Esophagus mucosa (tissue), 1 donor: ENCODE data around the gene DDO. TPM values are rescaled to one million over a fixed set of nuclear protein-coding genes. Genes with fewer than 3 reads are reported as not detected.
"Not testable (repeated sequence)": the region's sequence is repeated elsewhere in the genome, so short reads cannot be mapped to it uniquely, and the experiment has no call there.

ENCODE experiments used
- ATAC-seq: fragments of 200-7000 bp; cut with Tn5 transposase; one replicate; pipeline ENCODE4 v1.9.1; 2020
- total RNA-seq: library from RNA; stranded (reverse); gene quantifications from one replicate; pipeline ENCODE4 v1.2.4, GENCODE V29; 2023
- donor health status: DM: yes; HTN: yes; CAD: no.

Gene DDO
- total RNA-seq, 1 donor from 2014 or later = 0.08 TPM

DNA sequence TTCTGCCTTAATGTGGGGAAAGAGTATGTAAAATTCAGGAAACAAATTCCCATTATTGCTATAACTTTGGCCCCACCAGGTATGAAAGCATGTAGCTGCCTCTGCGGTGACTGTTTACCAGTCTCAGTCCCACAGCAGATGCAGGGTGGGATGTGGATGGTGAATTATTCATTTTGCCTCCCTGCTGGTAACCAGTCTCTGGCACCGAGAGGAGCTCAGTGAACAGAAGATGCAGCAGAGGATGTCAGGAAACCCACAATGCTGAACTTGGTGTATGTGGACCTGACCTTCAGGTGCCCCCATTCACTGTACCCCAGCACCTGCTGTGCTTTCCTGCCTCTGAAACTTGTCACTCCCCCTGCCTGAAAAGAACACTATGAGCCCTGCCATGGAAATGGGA, 48.4 kb downstream of the DDO start:
- ATAC-seq = no peak

DNA sequence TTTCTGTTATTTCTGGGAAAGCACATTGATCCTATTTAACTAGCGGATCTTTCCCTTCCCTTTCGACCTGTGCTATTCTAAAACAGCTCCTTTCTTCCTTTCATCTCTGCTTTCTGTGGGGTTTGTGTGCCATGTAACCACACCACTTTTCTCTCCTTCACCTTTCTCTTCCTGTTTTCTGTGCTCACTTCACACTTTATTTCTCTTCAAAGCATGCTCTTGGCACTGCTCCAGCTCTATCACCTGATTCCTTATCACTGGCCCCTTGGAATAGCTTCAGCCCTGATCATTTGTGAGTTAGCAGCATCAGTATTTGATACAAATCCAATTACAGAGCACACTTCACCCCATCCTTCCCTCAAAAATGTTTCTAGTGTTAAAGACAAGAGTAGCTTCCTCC, 49.1 kb downstream of the DDO start:
- no peak for ATAC-seq

- no peak for ATAC-seq
Measured at GRCh38 chr6:110364364-110365105, 50.8 kb downstream of the DDO start.

- no peak for ATAC-seq
Measured at GRCh38 chr6:110363748-110364147, 51.6 kb downstream of the DDO start.

- ATAC-seq = no peak
Measured at GRCh38 chr6:110360676-110361075, 54.7 kb downstream of the DDO start.

- ATAC-seq = no peak
Measured at GRCh38 chr6:110359556-110359955, 55.8 kb downstream of the DDO start.

GRCh38 chr6:110358553-110359160, 56.7 kb downstream of the DDO start:
- no peak for ATAC-seq

- peak; percentile 20 for ATAC-seq
Measured at GRCh38 chr6:110357664-110358552, 57.5 kb downstream of the DDO start, which contains the start of gene METTL24. TSS of gene METTL24 (minus strand) at chr6:110358349. CDS start at chr6:110358272, 77 bp downstream.

GRCh38 chr6:110357298-110357663, 58.1 kb downstream of the DDO start:
- no peak for ATAC-seq

- no peak for ATAC-seq
Measured at GRCh38 chr6:110356778-110357177, 58.6 kb downstream of the DDO start.

DNA sequence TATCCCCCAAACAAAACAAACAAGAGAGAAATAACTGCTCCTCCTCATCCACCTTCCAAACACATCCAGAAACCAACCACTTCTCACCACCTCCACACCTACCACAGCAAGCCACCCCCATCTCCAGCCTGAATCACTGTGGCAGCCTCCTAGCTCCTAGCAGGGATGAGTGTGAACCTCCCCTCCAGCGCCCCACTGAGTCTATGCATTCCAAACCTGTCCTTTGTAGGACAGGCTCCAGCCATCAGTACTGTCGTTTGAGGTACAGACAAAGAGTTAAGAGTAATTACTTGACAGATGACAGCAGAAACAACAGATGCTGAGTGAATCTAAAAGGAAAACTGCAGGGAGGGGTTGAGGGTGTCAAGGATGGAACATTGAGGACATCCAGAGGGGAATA, 59.6 kb downstream of the DDO start:
- no peak for ATAC-seq

DNA sequence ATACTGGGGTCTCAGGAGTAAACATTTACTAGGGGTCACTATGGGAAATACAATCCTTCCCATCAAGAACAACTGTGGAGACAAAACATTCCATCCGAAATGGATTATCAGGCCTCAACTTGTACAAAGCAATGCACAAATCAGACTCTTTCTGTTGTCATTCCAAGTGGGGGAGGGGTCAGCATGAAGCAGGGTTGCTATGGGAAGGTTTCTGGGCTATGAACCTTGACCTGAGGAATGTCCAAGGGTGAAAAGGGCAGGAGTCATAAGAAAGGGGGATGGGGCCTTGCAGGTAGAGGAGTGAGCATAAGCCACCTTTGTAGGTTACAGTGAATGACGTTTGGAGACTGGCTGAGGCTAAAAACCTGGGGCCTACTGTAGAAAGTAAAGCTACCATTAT, 60.4 kb downstream of the DDO start:
- ATAC-seq = no peak

DNA sequence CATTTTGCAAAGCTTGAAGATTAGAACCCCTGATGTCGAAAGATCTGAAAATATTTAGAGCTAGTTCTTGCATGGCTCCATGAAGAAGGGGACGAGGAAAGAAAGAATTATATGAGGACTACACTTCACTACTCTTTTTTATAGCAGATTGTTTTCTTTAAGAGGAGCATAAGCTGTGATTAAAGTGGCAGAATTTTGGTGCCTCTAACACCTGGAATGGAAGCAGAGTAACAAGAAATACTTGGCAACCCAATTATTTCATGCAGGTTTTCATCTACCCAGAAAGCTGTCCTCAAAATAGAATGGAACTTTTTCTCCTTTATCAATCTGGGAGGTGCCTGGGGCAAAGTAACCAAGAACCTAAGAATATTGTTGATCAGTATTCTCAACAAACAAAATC, 61.2 kb downstream of the DDO start:
- ATAC-seq = no peak

DNA sequence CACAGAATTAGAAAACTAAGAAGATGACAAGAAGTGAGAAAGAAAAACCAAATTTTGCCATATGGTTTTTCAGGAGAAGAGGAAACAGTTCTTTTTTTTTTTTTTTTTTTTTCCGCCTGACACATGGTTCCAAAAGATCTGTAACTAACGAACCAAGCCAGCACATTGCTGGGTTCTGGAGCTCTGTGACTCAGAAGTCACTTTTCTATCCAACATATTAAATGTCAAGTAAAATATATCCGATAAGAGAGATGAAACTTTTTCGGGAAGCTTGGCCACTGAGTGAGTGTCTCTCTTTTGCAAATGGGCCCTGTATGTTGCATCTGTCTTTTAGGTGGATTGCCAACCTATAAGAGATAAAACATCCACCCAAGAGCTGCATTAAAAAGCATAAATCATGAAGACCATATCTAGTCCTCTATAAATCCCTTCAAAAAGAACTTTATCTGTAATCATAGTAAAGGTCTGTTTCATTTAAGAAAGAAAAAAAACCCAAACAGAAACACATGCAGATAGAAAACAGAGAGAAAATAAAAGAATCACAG, 61.8 kb downstream of the DDO start:
- ATAC-seq = no peak

DNA sequence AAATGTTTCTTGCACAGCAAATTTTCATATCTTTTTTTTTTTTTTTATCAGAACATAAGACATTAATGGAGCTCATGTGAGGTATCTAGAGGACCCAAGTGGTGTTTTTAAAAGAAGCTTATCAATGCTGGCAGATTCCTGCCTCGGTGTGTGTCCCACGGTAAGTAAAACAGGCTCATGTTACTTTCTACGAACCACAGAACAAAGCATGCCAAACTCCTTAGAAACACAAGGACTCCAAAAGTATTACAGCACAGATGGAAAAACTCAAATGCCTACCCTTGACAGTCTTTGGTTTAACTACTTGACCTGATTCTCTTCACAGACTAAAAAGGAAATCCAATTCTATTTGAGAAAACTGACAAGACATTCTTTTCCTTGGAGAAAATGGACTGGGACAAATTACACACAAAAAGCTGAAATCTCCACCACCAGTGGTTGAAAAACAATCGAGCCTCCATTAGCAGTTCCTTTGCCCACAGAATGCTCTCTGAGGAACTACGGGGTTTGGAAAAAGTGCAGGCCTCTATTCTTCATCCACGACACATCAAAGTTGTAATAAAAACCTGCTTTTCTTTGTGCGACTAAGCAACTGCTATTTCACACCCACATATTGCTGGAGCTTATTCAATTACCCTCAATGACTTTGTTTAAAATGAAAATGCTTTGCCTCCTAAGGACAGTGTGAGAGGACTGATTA, 62.7 kb downstream of the DDO start:
- no peak for ATAC-seq

DNA sequence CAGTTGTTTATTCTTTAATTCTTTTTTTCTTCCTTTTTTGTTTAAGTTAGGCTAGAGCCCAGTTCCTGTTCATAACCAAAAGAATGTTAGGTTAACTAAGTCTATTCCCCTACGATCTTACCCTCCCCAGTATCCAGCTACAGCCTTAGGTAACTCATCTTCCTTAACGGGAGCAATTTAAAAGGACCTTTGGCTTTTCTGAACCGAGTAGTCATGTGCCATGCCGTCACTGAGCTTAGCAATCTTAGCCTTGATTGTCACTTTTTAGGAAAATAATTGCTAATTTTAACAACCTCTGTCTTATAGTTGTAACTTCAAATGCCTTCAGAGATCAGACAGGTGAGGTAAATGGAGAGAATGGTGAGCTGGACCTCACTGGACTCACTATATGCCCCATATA, 63.4 kb downstream of the DDO start:
- ATAC-seq = no peak

DNA sequence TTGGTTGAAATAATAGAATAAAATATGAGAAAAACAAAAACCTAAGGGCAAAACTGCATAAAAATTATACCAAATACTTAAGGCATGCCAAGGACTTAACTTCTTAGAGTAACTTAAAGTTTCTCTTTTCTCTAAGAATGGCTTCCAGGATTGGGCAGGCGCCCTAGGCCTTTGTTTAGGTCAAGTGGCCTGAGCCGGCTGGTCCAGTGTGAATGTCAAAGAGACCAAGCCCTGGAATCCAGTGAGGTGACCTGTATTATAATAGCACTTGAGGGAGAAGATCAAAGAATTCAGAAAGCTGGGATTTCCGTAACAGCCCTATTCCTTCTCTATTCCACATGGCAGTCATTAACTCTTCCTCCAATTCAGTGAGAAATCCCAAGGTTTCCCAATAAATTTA, 63.8 kb downstream of the DDO start:
- ATAC-seq = no peak

- ATAC-seq = not testable (repeated sequence)
Measured at GRCh38 chr6:110350593-110350992, 64.8 kb downstream of the DDO start.

GRCh38 chr6:110348961-110349690, 66.2 kb downstream of the DDO start:
- no peak for ATAC-seq

DNA sequence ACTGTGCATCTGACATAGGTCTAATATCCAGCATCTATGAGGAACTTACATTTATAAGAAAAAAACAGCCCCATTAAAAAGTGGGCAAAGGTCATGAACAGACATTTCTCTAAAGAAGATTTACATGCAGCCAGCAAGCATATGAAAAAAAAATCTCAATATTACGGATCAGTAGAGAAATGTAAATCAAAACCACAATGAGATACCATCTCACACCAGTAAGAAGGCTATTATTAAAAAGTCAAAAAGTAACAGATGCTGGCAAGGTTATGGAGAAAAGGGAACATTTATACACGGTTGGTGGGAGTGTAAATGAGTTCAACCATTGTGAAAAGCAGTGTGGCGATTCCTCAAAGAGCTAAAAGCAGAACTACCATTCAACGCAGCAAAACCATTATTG, 70.3 kb downstream of the DDO start:
- no peak for ATAC-seq

- ATAC-seq = no peak
Measured at GRCh38 chr6:110342759-110343158, 72.6 kb downstream of the DDO start.
